Hepatocyte (in vitro differentiated cells): ENCODE results near the gene AGFG2. TPM values are rescaled to one million over a fixed set of nuclear protein-coding genes. Genes with fewer than 3 reads are reported as not detected.
"Not testable (repeated sequence)": the region's sequence is repeated elsewhere in the genome, so short reads cannot be mapped to it uniquely, and the experiment has no call there.

Experiments used
- DNase-seq: peaks from one replicate; pipeline ENCODE4 v3.0.0-alpha.2; 2016; ENCODE audit warnings: low spot score
- H2AFZ ChIP-seq: fragments of 200-600 bp; sonication (generic); 2 replicates; pipeline ENCODE4 v1.6.0; 2016; ENCODE audit warnings: antibody characterized with exemption, mild to moderate bottlenecking
- H3K27ac ChIP-seq: fragments of 200-600 bp; sonication (generic); 2 replicates; pipeline ENCODE4 v1.5.1; 2016; ENCODE audit warnings: mild to moderate bottlenecking
- H3K27me3 ChIP-seq: fragments of 200-600 bp; sonication (generic); 2 replicates; pipeline ENCODE4 v1.6.1; 2016
- H3K36me3 ChIP-seq: fragments of 200-600 bp; sonication (generic); replicated peaks from 2 replicates; pipeline ENCODE4 v1.5.1; 2016; ENCODE audit warnings: low read depth; ENCODE audit not compliant: insufficient read depth
- H3K4me1 ChIP-seq: fragments of 200-600 bp; sonication (generic); 2 replicates; pipeline ENCODE4 v1.5.1; 2016; ENCODE audit warnings: mild to moderate bottlenecking, moderate library complexity; ENCODE audit not compliant: insufficient read depth
- H3K4me2 ChIP-seq: fragments of 200-600 bp; sonication (generic); 2 replicates; pipeline ENCODE4 v1.6.0; 2016
- H3K4me3 ChIP-seq: fragments of 200-600 bp; sonication (generic); 2 replicates; pipeline ENCODE4 v1.5.1; 2016; ENCODE audit warnings: mild to moderate bottlenecking
- H3K79me2 ChIP-seq: fragments of 200-600 bp; sonication (generic); 2 replicates; pipeline ENCODE4 v1.6.0; 2017; ENCODE audit warnings: mild to moderate bottlenecking
- H3K9me2 ChIP-seq: fragments of 200-600 bp; sonication (generic); replicated peaks from 2 replicates; pipeline ENCODE4 v1.6.0; 2017; ENCODE audit warnings: mild to moderate bottlenecking; ENCODE audit not compliant: insufficient read depth
- H3K9me3 ChIP-seq: fragments of 200-600 bp; sonication (generic); 2 replicates; pipeline ENCODE4 v1.5.1; 2016; ENCODE audit warnings: low read depth, mild to moderate bottlenecking
- H4K20me1 ChIP-seq: fragments of 200-600 bp; sonication (generic); 2 replicates; pipeline ENCODE4 v1.6.0; 2016; ENCODE audit warnings: mild to moderate bottlenecking; ENCODE audit not compliant: insufficient read depth, poor library complexity, severe bottlenecking
- CTCF ChIP-seq: fragments of 200-600 bp; sonication (generic); IDR thresholded peaks from 2 replicates; pipeline ENCODE4 v1.5.1; 2016; ENCODE audit warnings: antibody characterized with exemption, mild to moderate bottlenecking; ENCODE audit not compliant: poor library complexity
- EZH2 ChIP-seq: fragments of 200-600 bp; sonication (generic); IDR thresholded peaks from 2 replicates; pipeline ENCODE4 v1.6.1; 2016; ENCODE audit warnings: antibody characterized with exemption, mild to moderate bottlenecking, borderline replicate concordance
- EZH2phosphoT487 ChIP-seq: fragments of 200-600 bp; sonication (generic); IDR thresholded peaks from one replicate; pipeline ENCODE4 v1.6.1; 2018; ENCODE audit warnings: antibody characterized with exemption, mild to moderate bottlenecking, low read depth, moderate library complexity; ENCODE audit not compliant: unreplicated experiment, severe bottlenecking
- WGBS: methylation state at CpG from one replicate; pipeline ENCODE4 v1.1.6; 2016; ENCODE audit warnings: low lambda C conversion rate; ENCODE audit errors: missing lambda C conversion rate; 5-methylcytosine and 5-hydroxymethylcytosine counted together
- polyA plus RNA-seq: library from polyadenylated mRNA; unstranded; fragments of >200 nt; fragmentation: Nextera tagmentation; extraction: Ambion mirVana; gene quantifications from 2 replicates; pipeline ENCODE4 v1.2.1, GENCODE V29; 2016
- total RNA-seq: library from RNA; depleted of rRNA; stranded (reverse); fragments of >200 nt; gene quantifications from 2 replicates; pipeline ENCODE4 v1.2.3, GENCODE V29; 2014

AGFG2 gene
- total and polyA plus RNA-seq, 2 experiments from 2014 or later, result 32.8 to 53.7 TPM

GRCh38 chr7:100562195-100563099 lies 23.4 kb downstream of the AGFG2 start:
- WGBS, result 95% methylated on average over 26 of the region's 26 CpGs
- DNase-seq, result no peak
- no peak overlapping the region for H2AFZ ChIP-seq
- H3K4me1 ChIP-seq, result peaks cover 5% of the 10 kb centered on the region
- no peaks in the 10 kb centered on the region for H4K20me1 ChIP-seq
- H3K27me3 ChIP-seq, result no peaks in the 10 kb centered on the region
- no peak overlapping the region for H3K4me2 ChIP-seq
- no peak for TF ChIP-seq CTCF
- TF ChIP-seq EZH2, result no peak
- no peak for TF ChIP-seq EZH2phosphoT487
- H3K27ac ChIP-seq, result no peak overlapping the region
- H3K36me3 ChIP-seq, result no peaks in the 10 kb centered on the region
- no peak overlapping the region for H3K4me3 ChIP-seq
- H3K9me2 ChIP-seq, result no peaks in the 10 kb centered on the region
- H3K79me2 ChIP-seq, result no peaks in the 10 kb centered on the region
- no peaks in the 10 kb centered on the region for H3K9me3 ChIP-seq

- Histone ChIP-seq H3K9me2 (no peaks in the 10 kb centered on the region), H3K36me3 (no peaks in the 10 kb centered on the region), H2AFZ (no peak overlapping the region), H3K27me3 (no peaks in the 10 kb centered on the region), H3K4me1 (peaks cover 7% of the 10 kb centered on the region), H4K20me1 (no peaks in the 10 kb centered on the region), H3K9me3 (no peaks in the 10 kb centered on the region), H3K79me2 (no peaks in the 10 kb centered on the region), H3K27ac (no peak overlapping the region), H3K4me2 (no peak overlapping the region), H3K4me3 (no peak overlapping the region)
- no peak for TF ChIP-seq EZH2phosphoT487
- TF ChIP-seq EZH2, result no peak
- TF ChIP-seq CTCF, result no peak
- 96% methylated on average over 8 of the region's 8 CpGs for WGBS
- DNase-seq, result no peak
Observed at GRCh38 chr7:100563100-100563564, 24.1 kb downstream of the AGFG2 start.

GRCh38 chr7:100563809-100564400 lies 24.9 kb downstream of the AGFG2 start:
- Histone ChIP-seq H3K36me3 (no peaks in the 10 kb centered on the region), H3K4me1 (peaks cover 8% of the 10 kb centered on the region), H3K27me3 (no peaks in the 10 kb centered on the region), H3K4me2 (no peak overlapping the region), H4K20me1 (no peaks in the 10 kb centered on the region), H3K9me3 (no peaks in the 10 kb centered on the region), H3K9me2 (no peaks in the 10 kb centered on the region), H3K27ac (no peak overlapping the region), H3K79me2 (no peaks in the 10 kb centered on the region), H3K4me3 (no peak overlapping the region), H2AFZ (no peak overlapping the region)
- DNase-seq, result peak; percentile 85
- 55% methylated on average over 12 of the region's 12 CpGs for WGBS
- TF ChIP-seq EZH2, result no peak
- TF ChIP-seq EZH2phosphoT487, result no peak
- TF ChIP-seq CTCF, result peak; percentile 81

GRCh38 chr7:100564405-100564804 lies 25.4 kb downstream of the AGFG2 start:
- WGBS, result 92% methylated on average over 6 of the region's 6 CpGs
- not testable (repeated sequence) for H3K4me3 ChIP-seq, H3K9me2 ChIP-seq, H3K79me2 ChIP-seq, H4K20me1 ChIP-seq, H3K9me3 ChIP-seq, H3K4me2 ChIP-seq, H3K27ac ChIP-seq, H3K27me3 ChIP-seq, DNase-seq, H2AFZ ChIP-seq, H3K36me3 ChIP-seq
- peaks cover 10% of the 10 kb centered on the region for H3K4me1 ChIP-seq
